Stimulated activated memory B cell treated with anti-CD40 and anti-IgM and Interleukin-4, amounts not matched to agents 10 μg/mL and 1 μg/mL and 100 μg/mL, for 72 hours (primary cell): ENCODE measurements around the gene ACSF2.
"Not testable (repeated sequence)": the region's sequence is repeated elsewhere in the genome, so short reads cannot be mapped to it uniquely, and the experiment has no call there.

Experiments used
- ATAC-seq: fragments of 150-1000 bp; cut with Tn5 transposase; 2 replicates; pipeline ENCODE4 v1.10.0; 2021
- H3K27ac Mint-ChIP-seq: one replicate; pipeline ENCODE4 v1.8.0; 2022; ENCODE audit warnings: mild to moderate bottlenecking, mixed read lengths
- H3K27me3 Mint-ChIP-seq: one replicate; pipeline ENCODE4 v1.8.0; 2022; ENCODE audit warnings: mixed read lengths
- H3K36me3 Mint-ChIP-seq: one replicate; pipeline ENCODE4 v1.8.0; 2022; ENCODE audit warnings: mixed read lengths
- H3K4me1 Mint-ChIP-seq: one replicate; pipeline ENCODE4 v1.8.0; 2022; ENCODE audit warnings: mixed read lengths
- H3K4me3 Mint-ChIP-seq: one replicate; pipeline ENCODE4 v1.8.0; 2022; ENCODE audit warnings: mild to moderate bottlenecking, moderate library complexity, mixed read lengths
- H3K9me3 Mint-ChIP-seq: one replicate; pipeline ENCODE4 v1.8.0; 2022; ENCODE audit warnings: mixed read lengths

Gene ACSF2

DNA sequence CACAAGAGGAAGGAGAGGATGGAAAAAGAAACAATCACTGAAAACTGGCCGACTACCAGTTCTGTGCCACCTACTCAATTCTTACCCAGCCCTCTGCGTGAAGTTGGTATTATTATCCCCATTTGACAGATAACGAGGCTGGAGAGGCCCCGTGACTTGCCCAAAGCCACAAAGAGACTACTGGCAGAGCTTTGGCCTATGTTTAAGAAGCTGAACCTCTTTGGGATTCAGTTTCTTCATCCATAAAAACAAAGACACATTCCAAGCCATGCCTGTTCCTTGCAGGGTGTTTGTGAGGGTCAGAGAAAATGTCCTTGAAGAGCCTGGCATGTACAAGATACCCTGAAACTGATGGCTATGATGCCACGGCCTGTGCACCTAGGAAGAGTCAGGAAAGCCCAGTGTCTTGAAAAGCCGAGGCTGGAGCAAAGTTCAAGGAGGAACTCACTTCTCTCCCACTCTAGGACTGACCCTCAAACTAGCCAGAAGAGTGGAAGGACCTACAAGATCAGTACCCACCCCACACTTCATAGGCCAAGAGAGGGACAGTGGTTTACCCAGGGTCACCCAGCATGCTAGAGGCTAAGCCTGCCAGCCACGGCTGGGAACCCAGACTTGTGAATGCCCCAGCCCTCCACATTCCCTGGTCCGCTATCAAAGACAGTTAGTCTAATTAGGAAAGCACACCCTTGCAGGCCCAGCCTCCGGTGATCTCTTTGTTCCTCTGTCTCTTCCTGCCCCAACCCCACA lies 1.6 kb upstream of the ACSF2 start:
- H3K27me3 Mint-ChIP-seq, result no peaks in the 10 kb centered on the region
- H3K4me1 Mint-ChIP-seq, result peaks cover 59% of the 10 kb centered on the region
- peaks cover under 1% of the 10 kb centered on the region for H3K9me3 Mint-ChIP-seq
- peak overlapping the region; percentile 88 for H3K27ac Mint-ChIP-seq
- no peak for ATAC-seq
- H3K36me3 Mint-ChIP-seq, result no peaks in the 10 kb centered on the region
- no peak overlapping the region for H3K4me3 Mint-ChIP-seq

DNA sequence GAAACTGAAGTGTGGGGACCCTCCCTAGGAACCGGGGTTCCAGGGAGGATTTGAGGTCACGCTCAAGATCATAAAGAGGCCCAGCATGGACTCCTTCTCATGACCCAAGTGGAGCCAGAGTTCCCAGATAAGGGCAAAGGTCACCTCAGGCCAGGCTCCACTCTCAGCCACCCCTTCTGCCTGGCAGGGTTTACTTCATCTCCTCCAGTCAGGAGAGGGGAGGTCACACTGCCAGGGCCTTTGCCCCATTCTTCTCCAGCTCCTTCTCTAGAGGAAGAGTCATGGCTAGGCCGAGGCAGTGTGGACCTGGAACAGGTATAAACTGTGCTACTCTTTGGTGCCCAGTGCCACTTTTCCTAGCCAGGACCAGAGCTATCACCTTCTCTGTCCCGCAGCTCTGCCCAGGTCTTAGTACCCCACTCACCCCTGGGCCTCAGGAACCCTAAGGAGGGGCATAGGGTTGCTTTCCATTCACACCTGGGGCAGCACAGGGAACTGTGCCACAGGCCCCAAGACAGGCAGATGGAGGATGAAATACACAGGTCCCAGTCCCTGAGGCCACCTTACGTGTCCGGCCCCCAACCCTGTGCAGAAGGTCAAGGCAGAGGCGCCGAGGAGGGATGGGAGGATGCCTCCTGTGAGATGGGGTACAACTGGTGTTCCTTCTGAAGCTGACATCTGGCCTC lies 879 bp upstream of the ACSF2 start:
- H3K36me3 Mint-ChIP-seq, result no peaks in the 10 kb centered on the region
- ATAC-seq, result peak; percentile 13

DNA sequence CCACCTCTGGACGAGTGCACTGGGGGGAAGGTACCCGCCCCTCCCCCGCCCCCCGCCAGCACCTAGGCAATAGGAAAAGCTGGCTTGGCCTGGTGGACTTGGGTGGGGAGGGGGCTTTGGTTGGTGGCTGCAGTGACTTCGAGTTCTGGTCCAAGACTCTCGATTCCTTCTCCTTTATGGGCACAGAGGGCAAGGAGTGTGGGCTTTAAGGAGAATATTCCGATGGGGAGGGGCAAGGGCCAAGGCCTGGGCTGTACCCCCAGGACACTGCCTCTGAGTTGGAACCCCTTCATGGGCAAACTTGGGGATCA lies 409 bp downstream of the ACSF2 start:
- Mint-ChIP-seq H3K36me3 (no peaks in the 10 kb centered on the region), H3K4me3 (peak overlapping the region; percentile 82), H3K27ac (peak overlapping the region; percentile 88), H3K4me1 (peaks cover 54% of the 10 kb centered on the region), H3K9me3 (no peaks in the 10 kb centered on the region), H3K27me3 (no peaks in the 10 kb centered on the region)
- ATAC-seq, result no peak

More for the DNA sequence above, 879 bp upstream of the ACSF2 start:
- H3K27me3 Mint-ChIP-seq, result no peaks in the 10 kb centered on the region
- H3K9me3 Mint-ChIP-seq, result no peaks in the 10 kb centered on the region
- peaks cover 64% of the 10 kb centered on the region for H3K4me1 Mint-ChIP-seq
- peak overlapping the region; percentile 88 for H3K27ac Mint-ChIP-seq
- H3K4me3 Mint-ChIP-seq, result peak overlapping the region; percentile 95

DNA sequence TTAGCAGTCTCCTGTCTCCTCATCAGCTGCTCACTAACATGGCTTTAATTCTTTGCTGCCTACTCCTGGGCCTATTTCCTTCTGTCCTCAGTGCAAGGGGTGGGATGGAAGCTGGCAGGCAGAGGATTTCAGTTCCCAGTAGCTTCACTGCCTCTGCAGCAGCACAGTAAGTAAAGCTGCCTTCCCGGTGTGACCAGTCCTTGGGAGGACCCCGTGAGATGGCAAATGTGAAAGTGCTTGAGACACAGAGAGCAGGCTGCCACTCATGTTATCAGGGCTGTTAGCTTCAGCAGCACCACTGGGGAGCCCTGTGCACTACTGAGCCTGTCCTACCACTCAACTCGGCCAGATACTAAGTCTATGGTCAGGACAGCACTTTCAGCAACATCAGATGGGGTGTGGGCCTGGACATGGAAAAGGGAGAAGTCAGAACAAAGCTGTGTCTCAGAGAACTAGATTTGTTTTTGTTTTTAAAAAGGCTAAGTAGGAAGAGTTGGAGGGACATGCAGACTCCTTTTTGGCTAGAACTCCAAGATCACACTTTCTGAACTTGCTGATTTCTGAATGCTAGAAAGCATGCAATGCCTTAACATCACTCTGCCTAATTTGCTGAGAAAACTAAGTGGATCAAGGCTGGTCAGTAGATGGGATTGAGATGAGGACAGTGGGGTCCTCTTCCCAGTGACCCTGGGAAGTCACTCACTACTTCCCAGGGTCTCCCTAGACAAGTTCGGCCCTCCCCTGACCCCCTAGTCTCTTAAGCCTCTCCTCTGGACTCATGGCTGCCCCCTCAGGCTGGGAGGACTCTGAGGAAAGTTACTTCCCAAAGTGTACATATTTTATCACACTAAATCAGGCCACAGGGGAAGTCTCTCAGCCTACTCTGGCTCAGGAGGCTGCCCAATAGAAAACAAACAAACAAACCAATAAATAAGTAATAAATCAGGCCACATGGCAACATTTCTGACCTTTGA lies 1.1 kb downstream of the ACSF2 start:
- peaks cover 56% of the 10 kb centered on the region for H3K4me1 Mint-ChIP-seq
- H3K27ac Mint-ChIP-seq, result peak overlapping the region; percentile 88
- no peaks in the 10 kb centered on the region for H3K27me3 Mint-ChIP-seq
- H3K4me3 Mint-ChIP-seq, result peak overlapping the region; percentile 82
- peak; percentile 53 for ATAC-seq
- H3K36me3 Mint-ChIP-seq, result peaks cover 5% of the 10 kb centered on the region
- no peaks in the 10 kb centered on the region for H3K9me3 Mint-ChIP-seq

DNA sequence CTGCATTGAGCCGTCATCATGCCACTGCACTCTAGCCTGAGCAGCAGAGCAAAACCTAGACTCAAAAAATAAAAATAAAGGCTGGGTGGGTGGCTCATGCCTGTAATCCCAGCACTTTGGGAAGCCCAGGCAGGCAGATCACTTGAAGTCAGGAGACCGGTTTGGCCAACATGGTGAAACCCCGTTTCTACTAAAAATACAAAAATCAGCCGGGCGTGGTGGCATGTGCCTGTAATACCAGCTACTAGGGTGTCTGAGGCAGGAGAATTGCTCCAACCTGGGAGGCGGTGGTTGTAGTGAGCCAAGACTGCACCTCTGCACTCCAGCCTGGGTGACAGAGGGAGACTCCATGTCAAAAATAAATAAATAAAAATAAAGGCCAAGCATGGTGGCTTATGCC lies 2.1 kb downstream of the ACSF2 start:
- H3K4me3 Mint-ChIP-seq, H3K9me3 Mint-ChIP-seq, ATAC-seq, H3K36me3 Mint-ChIP-seq, H3K27me3 Mint-ChIP-seq: not testable (repeated sequence)
- H3K27ac Mint-ChIP-seq, result peak overlapping the region; percentile 88
- H3K4me1 Mint-ChIP-seq, result peaks cover 58% of the 10 kb centered on the region

DNA sequence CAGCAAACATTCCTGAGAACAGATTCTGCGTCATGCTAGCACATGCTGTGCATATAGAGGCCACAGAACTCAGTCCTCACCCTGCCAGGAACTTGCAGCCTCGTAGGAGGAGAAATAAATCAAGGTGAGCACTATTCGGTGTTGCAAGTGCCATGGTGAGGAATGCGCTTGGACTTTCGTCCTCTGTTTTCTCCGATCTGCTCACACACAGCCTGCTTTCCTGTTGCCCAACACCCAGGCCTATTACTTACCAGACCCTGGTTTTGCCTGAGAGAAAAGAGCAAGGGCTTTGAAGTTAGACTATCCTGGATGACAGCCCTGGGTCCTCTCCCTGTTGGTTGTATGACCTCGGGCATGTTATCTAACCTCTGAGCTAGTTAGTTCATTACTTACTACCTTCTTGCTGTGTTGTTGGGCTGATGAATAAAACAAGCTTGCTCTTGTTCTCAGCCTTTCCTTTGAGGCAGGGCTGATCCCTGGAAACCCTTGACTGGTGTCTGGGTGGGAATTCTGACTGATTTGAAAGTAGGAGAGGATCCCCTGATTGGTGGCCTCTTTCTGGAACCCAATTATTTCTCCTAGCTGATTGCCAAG lies 2.9 kb downstream of the ACSF2 start:
- Mint-ChIP-seq H3K27ac (no peak overlapping the region), H3K36me3 (peaks cover 5% of the 10 kb centered on the region), H3K4me1 (peaks cover 54% of the 10 kb centered on the region), H3K27me3 (no peaks in the 10 kb centered on the region), H3K9me3 (no peaks in the 10 kb centered on the region), H3K4me3 (no peak overlapping the region)
- no peak for ATAC-seq

DNA sequence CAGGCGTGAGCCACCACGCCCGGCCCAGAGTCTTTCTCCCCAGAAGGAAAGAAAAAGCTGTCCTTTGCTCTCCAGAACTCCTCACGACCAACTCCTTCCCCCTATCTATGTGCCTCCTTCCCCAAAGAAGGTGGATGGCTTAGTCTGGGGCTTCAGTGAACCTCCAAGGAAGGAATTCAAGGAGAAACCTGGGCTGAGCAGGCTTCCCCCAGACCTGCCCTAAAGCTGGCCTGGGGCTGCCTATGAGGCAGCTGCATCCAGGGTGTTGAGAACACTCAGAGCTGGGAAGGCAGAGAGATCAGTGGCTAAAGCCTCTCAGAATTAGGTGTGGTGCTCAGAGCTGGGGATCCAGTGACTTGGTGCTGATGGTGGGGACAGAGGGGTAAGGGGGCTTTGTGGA lies 3.8 kb downstream of the ACSF2 start:
- no peak for ATAC-seq
- no peak overlapping the region for H3K4me3 Mint-ChIP-seq
- no peaks in the 10 kb centered on the region for H3K9me3 Mint-ChIP-seq
- H3K4me1 Mint-ChIP-seq, result peaks cover 51% of the 10 kb centered on the region
- peaks cover 5% of the 10 kb centered on the region for H3K36me3 Mint-ChIP-seq
- no peaks in the 10 kb centered on the region for H3K27me3 Mint-ChIP-seq
- H3K27ac Mint-ChIP-seq, result peak overlapping the region; percentile 14

DNA sequence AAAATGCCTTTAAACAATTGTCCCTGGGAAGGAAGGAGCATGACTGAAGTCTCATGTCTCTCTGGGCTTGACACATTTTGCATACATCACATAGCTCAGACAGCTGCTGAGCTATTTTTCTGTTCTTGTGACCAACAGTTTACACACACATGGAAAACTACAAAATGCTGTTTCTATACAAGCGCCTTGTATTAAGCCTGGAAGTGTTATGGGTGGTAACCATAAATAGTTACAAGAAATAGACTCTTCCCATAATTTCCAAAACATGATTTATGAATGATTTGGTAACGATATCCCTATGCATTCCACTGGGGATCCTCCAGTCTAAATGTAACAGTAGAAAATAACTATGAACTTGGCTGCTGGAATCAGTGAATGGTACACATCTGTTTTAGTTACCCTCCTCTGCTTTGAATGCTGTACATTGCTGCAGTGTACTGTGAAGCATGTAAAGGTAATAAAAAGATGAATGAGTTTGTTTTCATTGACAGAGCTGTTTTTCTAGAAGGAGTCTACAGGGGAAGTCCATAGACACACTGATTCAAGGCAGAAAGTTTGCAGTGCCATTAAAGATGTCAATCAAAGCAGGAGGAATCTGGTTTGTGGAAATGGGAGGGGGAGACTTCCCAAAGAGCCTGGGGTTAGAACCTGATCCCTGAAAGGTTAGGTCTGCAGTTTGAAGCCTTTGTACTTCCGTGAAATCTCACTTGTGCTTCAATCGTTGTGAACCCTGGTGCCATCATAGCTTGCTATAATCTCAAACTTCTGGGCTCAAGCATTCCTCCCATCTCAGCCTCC lies 5.0 kb downstream of the ACSF2 start:
- Mint-ChIP-seq H3K9me3 (no peaks in the 10 kb centered on the region), H3K4me3 (no peak overlapping the region), H3K4me1 (peaks cover 39% of the 10 kb centered on the region), H3K27me3 (no peaks in the 10 kb centered on the region), H3K27ac (peak overlapping the region; percentile 23), H3K36me3 (peaks cover 5% of the 10 kb centered on the region)
- ATAC-seq, result no peak

DNA sequence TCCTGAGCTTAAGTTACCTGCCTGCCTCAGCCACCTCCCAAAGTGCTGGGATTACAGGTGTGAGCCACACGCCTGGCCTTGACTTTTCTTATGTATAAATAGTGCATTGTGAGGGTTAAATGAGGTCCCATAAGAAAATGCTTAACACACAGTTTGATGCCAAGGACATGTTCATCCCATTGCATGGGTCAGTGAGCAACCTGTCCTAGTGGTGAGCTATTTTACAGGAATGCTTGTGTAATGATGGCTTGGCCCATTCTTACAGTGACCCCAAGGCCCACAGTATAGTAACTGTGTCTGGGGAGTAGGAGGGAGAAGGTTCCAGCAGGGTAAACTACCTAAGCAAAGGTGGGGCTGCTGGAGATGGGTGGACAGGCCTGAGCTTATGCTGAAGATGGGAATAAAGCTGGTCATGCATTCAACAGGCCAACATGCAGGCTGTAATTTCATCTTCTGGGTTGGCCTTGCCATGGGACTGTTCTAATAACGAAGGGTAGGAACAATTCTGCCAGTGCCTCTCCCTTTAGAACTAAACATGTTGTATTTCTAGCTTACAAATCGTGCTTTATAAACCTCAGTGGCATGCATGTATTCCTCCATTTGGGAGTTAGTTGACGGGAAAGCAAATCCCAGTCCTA lies 6.2 kb downstream of the ACSF2 start:
- no peak for ATAC-seq
- Mint-ChIP-seq H3K36me3 (peaks cover 11% of the 10 kb centered on the region), H3K4me1 (peaks cover 31% of the 10 kb centered on the region), H3K27ac (peak overlapping the region; percentile 23), H3K27me3 (no peaks in the 10 kb centered on the region), H3K9me3 (no peaks in the 10 kb centered on the region), H3K4me3 (no peak overlapping the region)

DNA sequence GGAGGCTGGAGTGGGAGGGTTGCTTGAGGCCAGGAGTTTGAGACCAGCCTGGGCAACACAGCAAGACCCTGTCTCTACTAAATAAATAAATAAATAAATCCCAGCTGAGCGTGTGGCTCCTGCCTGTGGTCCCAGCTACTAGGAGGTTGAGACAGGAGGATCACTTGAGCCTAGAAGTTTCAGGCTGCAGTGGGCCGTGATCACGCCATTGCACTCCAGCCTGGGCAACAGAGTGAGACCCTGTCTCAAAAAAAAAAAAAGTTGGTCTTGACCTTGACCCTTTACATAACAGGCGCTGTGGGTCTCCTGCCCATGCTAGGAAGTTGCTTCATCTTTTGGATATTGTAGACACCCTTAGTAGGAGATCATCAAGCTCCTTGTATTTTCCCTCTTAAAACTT lies 11.4 kb downstream of the ACSF2 start:
- Mint-ChIP-seq H3K4me1 (peaks cover 6% of the 10 kb centered on the region), H3K27ac (no peak overlapping the region), H3K27me3 (no peaks in the 10 kb centered on the region), H3K9me3 (no peaks in the 10 kb centered on the region), H3K36me3 (peaks cover 12% of the 10 kb centered on the region), H3K4me3 (no peak overlapping the region)
- no peak for ATAC-seq

DNA sequence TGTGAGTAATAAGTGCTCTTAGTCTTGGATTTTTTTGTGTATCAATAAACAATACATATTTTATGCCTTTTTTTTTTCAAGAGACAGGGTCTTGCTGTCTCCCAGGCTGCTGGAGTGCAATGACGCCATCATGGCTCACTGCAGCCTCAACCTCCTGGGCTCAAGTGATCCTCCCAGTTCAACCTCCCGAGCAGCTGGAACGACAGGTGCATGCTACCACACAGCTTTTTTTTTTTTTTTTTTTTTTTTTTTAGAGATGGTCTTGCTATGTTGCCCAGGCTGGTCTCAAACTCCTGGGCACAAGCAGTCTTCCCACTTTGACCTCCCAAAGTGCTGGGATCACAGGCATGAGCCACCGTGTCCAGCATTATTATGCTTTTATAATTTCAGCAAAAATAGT lies 13.0 kb downstream of the ACSF2 start:
- no peak for ATAC-seq
- H3K9me3 Mint-ChIP-seq, result no peaks in the 10 kb centered on the region
- H3K36me3 Mint-ChIP-seq, result peaks cover 12% of the 10 kb centered on the region
- H3K27me3 Mint-ChIP-seq, result no peaks in the 10 kb centered on the region
- H3K27ac Mint-ChIP-seq, result no peak overlapping the region
- peaks cover 6% of the 10 kb centered on the region for H3K4me1 Mint-ChIP-seq
- no peak overlapping the region for H3K4me3 Mint-ChIP-seq

DNA sequence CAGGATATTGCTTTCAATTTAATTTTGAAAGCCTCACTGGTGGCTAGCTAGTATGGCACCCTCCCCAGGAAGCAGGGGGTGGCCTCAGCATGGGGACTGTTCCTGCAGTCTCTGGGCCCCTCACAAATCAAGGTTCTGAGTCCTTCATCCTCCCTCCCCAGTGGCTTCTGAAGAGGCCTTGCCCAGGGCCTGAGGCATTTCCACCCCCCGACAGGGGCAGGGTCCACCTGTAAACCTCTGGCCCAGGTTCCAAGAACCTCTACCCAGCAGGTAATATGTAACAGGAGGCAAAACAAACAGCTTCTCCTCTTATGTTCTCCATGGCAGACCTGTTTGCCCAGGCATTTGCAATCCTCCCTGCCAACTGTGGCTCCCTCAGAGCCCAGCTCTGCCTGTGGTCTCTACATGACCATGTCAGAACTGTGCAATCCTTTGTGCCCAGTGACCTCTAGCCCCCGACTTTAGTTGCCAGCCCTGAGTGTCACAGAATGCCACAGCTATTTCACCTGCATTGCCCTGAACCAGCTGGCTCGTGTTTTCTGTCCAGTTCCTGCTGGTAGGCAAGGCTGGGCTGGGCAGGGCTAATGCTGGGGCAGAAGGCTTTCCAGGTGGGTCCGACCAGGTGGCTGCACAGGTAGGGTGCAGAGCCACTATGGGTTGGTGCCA lies 14.3 kb downstream of the ACSF2 start:
- no peaks in the 10 kb centered on the region for H3K9me3 Mint-ChIP-seq
- peaks cover 6% of the 10 kb centered on the region for H3K4me1 Mint-ChIP-seq
- H3K27me3 Mint-ChIP-seq, result no peaks in the 10 kb centered on the region
- H3K36me3 Mint-ChIP-seq, result peaks cover 12% of the 10 kb centered on the region
- H3K27ac Mint-ChIP-seq, result no peak overlapping the region
- ATAC-seq, result no peak
- H3K4me3 Mint-ChIP-seq, result no peak overlapping the region

DNA sequence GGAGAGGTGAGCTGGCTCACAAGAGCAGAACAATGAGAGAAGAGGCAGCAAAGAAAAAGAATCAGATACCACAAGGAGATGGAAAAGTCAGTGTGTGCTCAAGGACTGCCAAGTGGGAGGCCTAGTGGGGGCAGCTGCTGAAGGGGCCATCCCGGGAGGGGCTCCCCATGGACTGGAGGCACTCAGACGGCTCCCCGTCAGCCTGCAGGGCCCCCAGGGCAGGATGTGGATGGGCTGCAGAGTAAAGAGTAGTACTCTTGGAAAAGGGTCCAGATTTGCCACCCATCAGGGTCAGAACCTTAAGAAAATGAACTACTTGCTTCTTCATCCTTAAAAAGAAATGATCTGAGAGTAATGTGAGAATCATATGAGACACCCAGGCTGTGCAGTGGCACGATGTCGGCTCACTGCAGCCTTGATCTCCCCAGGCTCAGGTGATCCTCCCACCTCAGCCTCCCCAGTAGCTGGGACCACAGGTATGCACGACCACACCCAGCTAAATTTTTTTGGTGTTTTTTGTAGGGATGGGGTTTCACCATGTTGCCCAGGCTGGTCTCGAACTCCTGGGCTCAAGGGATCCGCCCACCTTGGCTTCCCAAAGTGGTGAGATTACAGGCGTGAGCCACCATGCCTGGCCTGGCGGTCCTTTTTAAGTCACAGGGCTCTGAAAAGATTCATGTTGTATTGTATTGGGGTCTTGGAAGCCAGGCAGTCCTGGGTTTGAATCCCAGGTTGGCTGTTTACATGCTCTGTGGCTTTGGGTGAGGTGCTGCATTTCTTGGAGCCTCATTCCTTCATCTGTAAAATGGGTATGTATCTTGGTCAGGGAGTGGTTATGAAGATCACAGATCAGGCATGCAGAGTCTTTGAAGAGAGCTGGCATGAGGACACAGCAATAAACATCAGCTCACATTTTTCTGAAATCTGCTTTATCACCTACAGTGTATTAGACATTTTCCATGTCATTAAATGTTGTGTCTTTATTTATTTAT lies 15.1 kb downstream of the ACSF2 start:
- Mint-ChIP-seq H3K36me3 (peaks cover 12% of the 10 kb centered on the region), H3K4me3 (no peak overlapping the region), H3K27me3 (no peaks in the 10 kb centered on the region), H3K9me3 (no peaks in the 10 kb centered on the region), H3K4me1 (peaks cover 6% of the 10 kb centered on the region), H3K27ac (no peak overlapping the region)
- no peak for ATAC-seq
